ENCODE measurements around the gene ACOX3. TPM values are rescaled to one million over a fixed set of nuclear protein-coding genes. Genes with fewer than 3 reads are reported as not detected.

ACOX3 gene
- total RNA-seq, 4 donors from 2014 or later = 17.9 to 31.1 (median 22.5) TPM

GRCh38 chr4:8381814-8382581 is 58.5 kb downstream of the ACOX3 start:
- intact Hi-C loops (cut with DNase I; ENCODE audit: low total_unique reads) = loop anchor here (10.0 kb wide), 1 partner anchor 367 kb away; no protein-coding TSS in a partner anchor
- H3K9me3 ChIP-seq = no peaks in the 10 kb centered on the region
- TF ChIP-seq CTCF (IDR thresholded peaks at IDR 0.05) = no peak
- TF ChIP-seq POLR2A (IDR thresholded peaks at IDR 0.05) = no peak
- no peaks in the 10 kb centered on the region for H3K36me3 ChIP-seq
- DNase-seq = no peak
- no peaks in the 10 kb centered on the region for H3K4me1 ChIP-seq
- no peak overlapping the region for H3K4me3 ChIP-seq
- H3K27me3 ChIP-seq = no peaks in the 10 kb centered on the region
- no peak overlapping the region for H3K27ac ChIP-seq

- Histone ChIP-seq H3K4me1 (no peaks in the 10 kb centered on the region), H3K27me3 (no peaks in the 10 kb centered on the region), H3K36me3 (no peaks in the 10 kb centered on the region), H3K9me3 (no peaks in the 10 kb centered on the region), H3K27ac (no peak overlapping the region), H3K4me3 (no peak overlapping the region)
- intact Hi-C loops (cut with DNase I; ENCODE audit: low total_unique reads) = loop anchor here (10.0 kb wide), 1 partner anchor 366 kb away; no protein-coding TSS in a partner anchor
- no peak for DNase-seq
- no peak for TF ChIP-seq POLR2A (IDR thresholded peaks at IDR 0.05)
Measured at GRCh38 chr4:8380511-8381415, 59.8 kb downstream of the ACOX3 start.

GRCh38 chr4:8379771-8380170 is 60.8 kb downstream of the ACOX3 start:
- H3K4me3 ChIP-seq = no peak overlapping the region
- TF ChIP-seq POLR2A (IDR thresholded peaks at IDR 0.05) (no peak), CTCF (IDR thresholded peaks at IDR 0.05) (no peak)
- no peaks in the 10 kb centered on the region for H3K4me1 ChIP-seq
- H3K36me3 ChIP-seq = no peaks in the 10 kb centered on the region
- no peaks in the 10 kb centered on the region for H3K9me3 ChIP-seq
- DNase-seq = no peak
- no peak overlapping the region for H3K27ac ChIP-seq
- no peaks in the 10 kb centered on the region for H3K27me3 ChIP-seq
- intact Hi-C loops (cut with DNase I; ENCODE audit: low total_unique reads) = loop anchor here (10.0 kb wide), 1 partner anchor 365 kb away; no protein-coding TSS in a partner anchor

GRCh38 chr4:8379281-8379680 is 61.2 kb downstream of the ACOX3 start:
- DNase-seq = no peak
- Histone ChIP-seq H3K27me3 (no peaks in the 10 kb centered on the region), H3K4me1 (no peaks in the 10 kb centered on the region), H3K4me3 (no peak overlapping the region), H3K36me3 (no peaks in the 10 kb centered on the region), H3K27ac (no peak overlapping the region), H3K9me3 (no peaks in the 10 kb centered on the region)
- intact Hi-C loops (cut with DNase I; ENCODE audit: low total_unique reads) = no loop called here
- TF ChIP-seq CTCF (IDR thresholded peaks at IDR 0.05) (no peak), POLR2A (IDR thresholded peaks at IDR 0.05) (no peak)

DNA sequence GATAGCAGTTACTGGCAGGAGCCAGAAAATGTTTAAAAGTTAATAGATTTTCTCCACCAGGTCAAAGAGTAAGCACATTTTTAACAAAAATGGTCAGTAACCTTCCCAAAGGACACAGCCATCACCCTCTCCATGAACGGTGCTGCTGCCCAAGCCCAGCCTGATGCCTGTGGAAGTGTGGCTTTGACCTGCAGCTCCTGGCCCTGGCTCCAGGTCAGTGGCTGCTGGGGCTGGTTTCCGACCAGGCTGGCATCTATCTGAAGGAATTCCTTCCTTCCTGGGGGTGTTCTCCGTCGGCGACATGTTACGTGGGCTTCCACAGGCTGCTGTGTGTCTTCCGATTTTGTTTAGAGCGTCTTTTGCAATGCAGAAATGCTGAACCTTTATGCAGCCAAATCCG is 61.7 kb downstream of the ACOX3 start:
- Histone ChIP-seq H3K27me3 (no peaks in the 10 kb centered on the region), H3K27ac (no peak overlapping the region), H3K4me3 (no peak overlapping the region), H3K4me1 (no peaks in the 10 kb centered on the region), H3K9me3 (no peaks in the 10 kb centered on the region), H3K36me3 (no peaks in the 10 kb centered on the region)
- no peak for DNase-seq
- TF ChIP-seq POLR2A (IDR thresholded peaks at IDR 0.05) (no peak), CTCF (IDR thresholded peaks at IDR 0.05) (no peak)
- intact Hi-C loops (cut with DNase I; ENCODE audit: low total_unique reads) = no loop called here
